ENCODE measurements around the gene ARFGEF2. TPM values are rescaled to one million over a fixed set of nuclear protein-coding genes. Genes with fewer than 3 reads are reported as not detected.

ARFGEF2 gene
- total and polyA plus RNA-seq, 10 of the 15 experiments (the other 5 are each of a cell fraction or from before 2014, with no cell fraction given): 5.2 to 24.1 (median 17.7) TPM

- no peak for TF ChIP-seq ZNF592 (IDR thresholded peaks at IDR 0.05)
Measured at GRCh38 chr20:48904566-48905296, 16.8 kb upstream of the ARFGEF2 start (continued).

DNA sequence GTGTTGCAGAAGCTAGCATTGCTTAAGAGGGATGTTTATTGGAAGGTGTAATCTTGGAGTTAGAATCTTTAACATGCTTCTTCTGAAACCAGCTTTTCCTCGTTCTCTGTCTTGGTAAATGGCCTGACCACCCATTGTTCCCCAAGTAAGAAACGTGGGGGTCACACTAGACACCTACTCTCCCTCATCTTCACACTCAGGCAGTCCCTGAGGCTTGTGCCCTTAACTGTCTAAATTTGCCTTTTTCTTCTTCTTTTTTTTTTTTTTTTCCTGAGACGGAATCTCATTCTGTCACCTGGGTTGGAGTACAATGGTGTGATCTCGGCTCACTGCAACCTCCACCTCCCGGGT, 16.2 kb upstream of the ARFGEF2 start:
- Histone ChIP-seq H3K36me3 (ENCODE audit: control insufficient read depth in 2 of 2, insufficient read depth in 2 of 2, low read length in 1 of 2) (no peaks in the 10 kb centered on the region), H3K9ac (ENCODE audit: control insufficient read depth, insufficient read depth, low read length) (no peak overlapping the region), H3K27me3 (replicated peaks in 1 of 2; ENCODE audit: control insufficient read depth in 2 of 2, insufficient read depth in 2 of 2, low read length in 1 of 2) (no peaks in the 10 kb centered on the region), H3K79me2 (ENCODE audit: control insufficient read depth, insufficient read depth, low read length) (no peaks in the 10 kb centered on the region), H3K9me3 (replicated peaks; ENCODE audit: control insufficient read depth, insufficient read depth, low read length) (peaks cover 9% of the 10 kb centered on the region; the same call in 2 of the 3 replicates), H2AFZ (ENCODE audit: control insufficient read depth, low read depth, low read length) (no peak overlapping the region), H3K4me2 (ENCODE audit: control insufficient read depth, insufficient read depth) (no peak overlapping the region), H3K4me1 (ENCODE audit: control insufficient read depth, insufficient read depth, low read length) (peaks cover 30% of the 10 kb centered on the region), H3K4me3 (no peak overlapping the region), H4K20me1 (ENCODE audit: control insufficient read depth, insufficient read depth) (no peaks in the 10 kb centered on the region), H3K27ac (ENCODE audit: control insufficient read depth, insufficient read depth) (no peak overlapping the region)
- ChIA-PET SMC1A (ENCODE audit: uncharacterized antibody, unreplicated experiment) (interaction anchor here (0.6 to 9.5 kb wide), 52 partner anchors 9 to 381 kb away, joined by 3 to 154 read pairs (median 4); partner anchors contain the start of gene PREX1), RAD21 (ENCODE audit: unreplicated experiment) (interaction anchor here (0.7 to 10.2 kb wide), 29 partner anchors 9 to 1811 kb away, joined by 3 to 139 read pairs (median 4); partner anchors contain the start of gene PREX1), CTCF (interaction anchor here (0.7 to 8.4 kb wide), 35 partner anchors 9 to 1176 kb away, joined by 3 to 147 read pairs (median 4); no protein-coding TSS in a partner anchor), POLR2A (interaction anchor here (0.7 to 1.0 kb wide), 5 partner anchors 14 to 165 kb away, joined by 4 to 9 read pairs (median 6); partner anchors contain the start of gene PREX1)
- intact Hi-C loops (cut with micrococcal nuclease; ENCODE audit: unreplicated experiment) (loop anchor here (1.0 to 10.0 kb wide), 5 partner anchors 58 to 248 kb away; no protein-coding TSS in a partner anchor), in situ Hi-C loops (cut with MboI) (loop anchor here (5.0 kb wide), 1 partner anchor 248 kb away; no protein-coding TSS in a partner anchor)
- no peak for TF ChIP-seq CREB1 (IDR thresholded peaks at IDR 0.05; ENCODE audit: low read depth)
- TF ChIP-seq HCFC1 (IDR thresholded peaks at IDR 0.05; ENCODE audit: low read length): no peak
- TF ChIP-seq RAD21 (IDR thresholded peaks at IDR 0.05; ENCODE audit: insufficient read depth, low read depth, low read length): no peak
- TF ChIP-seq BRCA1 (IDR thresholded peaks at IDR 0.05; ENCODE audit: low read depth, low read length): no peak
- no peak for TF ChIP-seq IKZF2 (IDR thresholded peaks at IDR 0.05)
- no peak for TF ChIP-seq PML (IDR thresholded peaks at IDR 0.05; ENCODE audit: low read length)
- TF ChIP-seq CBX5 (IDR thresholded peaks at IDR 0.05; ENCODE audit: low read depth): no peak
- TF ChIP-seq, protein P1, sequence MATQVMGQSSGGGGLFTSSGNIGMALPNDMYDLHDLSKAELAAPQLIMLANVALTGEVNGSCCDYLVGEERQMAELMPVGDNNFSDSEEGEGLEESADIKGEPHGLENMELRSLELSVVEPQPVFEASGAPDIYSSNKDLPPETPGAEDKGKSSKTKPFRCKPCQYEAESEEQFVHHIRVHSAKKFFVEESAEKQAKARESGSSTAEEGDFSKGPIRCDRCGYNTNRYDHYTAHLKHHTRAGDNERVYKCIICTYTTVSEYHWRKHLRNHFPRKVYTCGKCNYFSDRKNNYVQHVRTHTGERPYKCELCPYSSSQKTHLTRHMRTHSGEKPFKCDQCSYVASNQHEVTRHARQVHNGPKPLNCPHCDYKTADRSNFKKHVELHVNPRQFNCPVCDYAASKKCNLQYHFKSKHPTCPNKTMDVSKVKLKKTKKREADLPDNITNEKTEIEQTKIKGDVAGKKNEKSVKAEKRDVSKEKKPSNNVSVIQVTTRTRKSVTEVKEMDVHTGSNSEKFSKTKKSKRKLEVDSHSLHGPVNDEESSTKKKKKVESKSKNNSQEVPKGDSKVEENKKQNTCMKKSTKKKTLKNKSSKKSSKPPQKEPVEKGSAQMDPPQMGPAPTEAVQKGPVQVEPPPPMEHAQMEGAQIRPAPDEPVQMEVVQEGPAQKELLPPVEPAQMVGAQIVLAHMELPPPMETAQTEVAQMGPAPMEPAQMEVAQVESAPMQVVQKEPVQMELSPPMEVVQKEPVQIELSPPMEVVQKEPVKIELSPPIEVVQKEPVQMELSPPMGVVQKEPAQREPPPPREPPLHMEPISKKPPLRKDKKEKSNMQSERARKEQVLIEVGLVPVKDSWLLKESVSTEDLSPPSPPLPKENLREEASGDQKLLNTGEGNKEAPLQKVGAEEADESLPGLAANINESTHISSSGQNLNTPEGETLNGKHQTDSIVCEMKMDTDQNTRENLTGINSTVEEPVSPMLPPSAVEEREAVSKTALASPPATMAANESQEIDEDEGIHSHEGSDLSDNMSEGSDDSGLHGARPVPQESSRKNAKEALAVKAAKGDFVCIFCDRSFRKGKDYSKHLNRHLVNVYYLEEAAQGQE (IDR thresholded peaks at IDR 0.05; ENCODE audit: low read depth, low read length): no peak
- no peak for TF ChIP-seq POLR2AphosphoS2 (IDR thresholded peaks at IDR 0.05; ENCODE audit: low read depth, low read length)
- no peak for TF ChIP-seq NFYA (IDR thresholded peaks at IDR 0.05; ENCODE audit: borderline replicate concordance, low read depth, low read length)
- no peak for TF ChIP-seq ZNF384 (IDR thresholded peaks at IDR 0.05; ENCODE audit: borderline replicate concordance, low read depth, low read length)
- no peak for TF ChIP-seq CBFB (IDR thresholded peaks at IDR 0.05; ENCODE audit: low read depth)
- BruUV-seq (replicated peaks): no TSS peak
- ATAC-seq: peak; percentile 30
- 54% methylated on average over 4 of the region's 5 CpGs for WGBS (ENCODE audit: insufficient coverage, insufficient replicate concordance, low lambda C conversion rate, missing lambda C conversion rate)
- no peak for FAIRE-seq
- DNase-seq (ENCODE audit: low read depth, low spot score): no peak
